SU-DHL-6 (cell line): ENCODE measurements around the gene CELF6.

Experiments
- H2AFZ ChIP-seq: fragments of 200-600 bp; sonication (generic); 2 replicates; pipeline ENCODE4 v1.6.1; 2014; ENCODE audit warnings: low read depth, mild to moderate bottlenecking, moderate library complexity, mixed read lengths, antibody characterized with exemption, low read length; ENCODE audit not compliant: severe bottlenecking
- H3F3A ChIP-seq: fragments of 200-600 bp; shearing (Covaris generic); 2 replicates; pipeline ENCODE4 v1.6.0; 2016; ENCODE audit warnings: antibody characterized with exemption, mild to moderate bottlenecking; ENCODE audit not compliant: insufficient read depth
- H3K27ac ChIP-seq: fragments of 200-600 bp; sonication (generic); 2 replicates; pipeline ENCODE4 v1.5.1; 2016; ENCODE audit warnings: low read depth, mild to moderate bottlenecking, low read length, moderate library complexity, mixed read lengths
- H3K27me3 ChIP-seq: fragments of 200-600 bp; sonication (generic), shearing (Covaris generic); 2 replicates; pipeline ENCODE4 v1.6.0; 2014; ENCODE audit warnings: mild to moderate bottlenecking, low read length
- H3K36me3 ChIP-seq: fragments of 200-600 bp; sonication (generic); 2 replicates; pipeline ENCODE4 v1.6.1; 2014; ENCODE audit warnings: mild to moderate bottlenecking, low read length, mixed read lengths
- H3K4me2 ChIP-seq: fragments of 300-600, 200-600 bp; shearing (Covaris generic), sonication (generic); 2 replicates; pipeline ENCODE4 v1.6.0; 2014; ENCODE audit warnings: low read length, low read depth, mild to moderate bottlenecking; ENCODE audit not compliant: poor library complexity, severe bottlenecking
- H3K4me3 ChIP-seq: fragments of 200-600 bp; sonication (generic); 2 replicates; pipeline ENCODE4 v1.5.1; 2014; ENCODE audit warnings: antibody characterized with exemption, low read length, mild to moderate bottlenecking, mixed read lengths; ENCODE audit not compliant: insufficient read depth, poor library complexity, severe bottlenecking
- H3K79me2 ChIP-seq: fragments of 200-600 bp; sonication (generic); 2 replicates; pipeline ENCODE4 v1.6.1; 2014; ENCODE audit warnings: mild to moderate bottlenecking, low read length, moderate library complexity; ENCODE audit not compliant: insufficient read depth
- H3K9ac ChIP-seq: fragments of 200-600 bp; sonication (generic); 2 replicates; pipeline ENCODE4 v1.7.0; 2014; ENCODE audit warnings: mild to moderate bottlenecking, low read length
- H3K9me2 ChIP-seq: fragments of 200-600 bp; sonication (generic); replicated peaks from 2 replicates; pipeline ENCODE4 v1.6.1; 2014; ENCODE audit warnings: low read length; ENCODE audit not compliant: insufficient read depth
- H3K9me3 ChIP-seq: fragments of 200-600 bp; sonication (generic); 2 replicates; pipeline ENCODE4 v1.6.1; 2014; ENCODE audit warnings: low read length, mixed read lengths; ENCODE audit not compliant: insufficient read depth
- H4K20me1 ChIP-seq: fragments of 200-600 bp; sonication (generic); 2 replicates; pipeline ENCODE4 v1.6.1; 2014; ENCODE audit warnings: low read depth, mild to moderate bottlenecking, antibody characterized with exemption, low read length, moderate library complexity, mixed read lengths
- CTCF ChIP-seq: fragments of 200-600 bp; sonication (generic); IDR thresholded peaks from one replicate; pipeline ENCODE4 v1.5.1; 2017; ENCODE audit warnings: antibody characterized with exemption, mild to moderate bottlenecking, low read length, moderate library complexity; ENCODE audit not compliant: insufficient read depth, poor library complexity, severe bottlenecking
- EZH2phosphoT487 ChIP-seq: fragments of 200-600 bp; sonication (generic), shearing (Covaris generic); conservative IDR thresholded peaks from 2 replicates; pipeline ENCODE4 v1.6.1; 2018; ENCODE audit warnings: mild to moderate bottlenecking, antibody characterized with exemption, low read length, moderate library complexity, mixed read lengths

CELF6 gene

GRCh38 chr15:72237853-72238224, 82.1 kb downstream of the CELF6 start:
- H3K9me3 ChIP-seq: no peaks in the 10 kb centered on the region
- H2AFZ ChIP-seq: no peak overlapping the region
- no peaks in the 10 kb centered on the region for H3K9me2 ChIP-seq
- H3K27me3 ChIP-seq: no peaks in the 10 kb centered on the region
- no peaks in the 10 kb centered on the region for H4K20me1 ChIP-seq
- no peaks in the 10 kb centered on the region for H3K79me2 ChIP-seq
- H3F3A ChIP-seq: 0 out of 2 replicates have a peak, but pooled peaks cover 4% of the 10 kb centered on the region
- no peaks in the 10 kb centered on the region for H3K36me3 ChIP-seq
- no peak overlapping the region for H3K4me3 ChIP-seq
- H3K4me2 ChIP-seq: no peak overlapping the region
- no peak for TF ChIP-seq EZH2phosphoT487
- TF ChIP-seq CTCF: no peak
- no peak overlapping the region for H3K9ac ChIP-seq
- H3K27ac ChIP-seq: no peak overlapping the region

DNA sequence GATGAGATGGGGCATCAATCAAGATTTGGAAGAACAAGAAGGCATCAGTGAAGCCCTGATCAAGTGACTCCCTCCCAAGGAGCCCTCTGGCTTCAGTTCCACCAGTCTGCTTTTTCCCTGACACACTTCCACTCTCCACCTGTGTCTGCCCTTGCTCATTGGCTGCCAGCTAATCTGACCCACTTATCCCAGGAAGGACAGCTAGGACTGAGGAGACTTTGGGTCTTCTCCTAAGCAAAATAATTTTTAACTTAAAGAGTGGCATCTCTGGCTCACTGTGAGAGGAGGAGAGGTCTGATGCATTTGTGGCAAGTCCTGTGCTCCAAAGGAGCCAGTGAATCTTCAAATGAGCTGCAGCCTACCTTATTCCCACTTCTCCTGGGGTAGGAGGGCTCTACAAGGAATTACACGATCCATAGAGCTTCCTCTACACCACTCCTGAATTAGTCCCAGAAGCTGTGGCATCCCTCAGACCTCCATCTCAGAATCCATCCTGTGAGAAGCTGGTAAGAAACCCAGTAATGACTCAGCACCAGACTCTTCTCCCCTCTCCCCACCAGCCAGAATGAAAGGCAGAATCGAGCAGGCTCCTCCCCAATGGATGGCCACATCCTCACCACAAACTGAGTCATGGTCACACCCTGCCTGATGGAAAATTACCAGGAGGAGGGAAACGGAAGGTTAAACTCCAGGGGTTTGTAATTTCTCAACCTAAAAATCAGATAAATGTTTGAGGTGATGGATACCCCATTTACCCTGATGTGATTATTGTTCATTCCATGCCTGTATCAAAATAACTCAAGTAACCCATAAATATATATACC, 82.7 kb downstream of the CELF6 start:
- Histone ChIP-seq H3K9ac (no peak overlapping the region), H3K79me2 (no peaks in the 10 kb centered on the region), H3K27me3 (no peaks in the 10 kb centered on the region), H3K9me3 (no peaks in the 10 kb centered on the region), H3K9me2 (no peaks in the 10 kb centered on the region), H3K36me3 (no peaks in the 10 kb centered on the region), H3K27ac (no peak overlapping the region), H2AFZ (no peak overlapping the region), H3K4me2 (no peak overlapping the region), H4K20me1 (no peaks in the 10 kb centered on the region), H3F3A (peaks cover 6% of the 10 kb centered on the region; the same call in 1 of the 2 replicates), H3K4me3 (no peak overlapping the region)
- TF ChIP-seq CTCF: no peak
- TF ChIP-seq EZH2phosphoT487: no peak

DNA sequence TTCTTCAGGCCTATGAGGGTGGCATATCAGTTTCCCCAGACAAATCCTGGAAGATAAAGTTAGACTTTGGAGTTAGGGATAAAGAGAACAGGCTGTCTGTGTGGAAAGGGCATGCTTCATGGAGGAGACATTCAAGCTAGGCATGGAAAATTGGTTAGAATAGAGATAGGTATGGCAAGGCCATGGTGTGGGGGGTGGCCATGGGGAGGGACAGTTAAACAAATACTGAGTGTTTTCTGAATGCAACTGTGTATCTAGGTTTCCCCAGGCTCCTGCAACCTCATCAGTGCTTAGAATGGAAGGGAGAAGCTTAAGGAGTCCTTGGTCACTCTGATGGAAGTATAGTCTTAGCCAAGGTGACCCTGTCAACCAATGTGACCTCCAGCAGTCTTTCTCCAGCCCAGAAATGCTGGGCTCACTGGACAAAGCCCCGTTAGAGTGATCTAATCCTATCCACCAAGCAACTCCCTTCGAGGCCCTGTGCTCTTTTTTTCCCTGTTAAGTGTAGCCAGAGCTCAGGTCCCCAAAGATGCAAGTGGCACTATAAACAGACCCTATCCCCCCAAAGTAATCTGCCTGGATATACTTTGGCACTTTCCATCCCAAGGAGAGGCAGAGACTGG, 83.5 kb downstream of the CELF6 start:
- H3K4me2 ChIP-seq: no peak overlapping the region
- no peak overlapping the region for H3K9ac ChIP-seq
- no peak overlapping the region for H3K4me3 ChIP-seq
- H3K36me3 ChIP-seq: no peaks in the 10 kb centered on the region
- TF ChIP-seq CTCF (no peak), EZH2phosphoT487 (no peak)
- no peak overlapping the region for H2AFZ ChIP-seq
- H3K27me3 ChIP-seq: no peaks in the 10 kb centered on the region
- H3K9me3 ChIP-seq: no peaks in the 10 kb centered on the region
- no peaks in the 10 kb centered on the region for H3K79me2 ChIP-seq
- peaks cover 14% of the 10 kb centered on the region for H3F3A ChIP-seq
- H3K9me2 ChIP-seq: no peaks in the 10 kb centered on the region
- H3K27ac ChIP-seq: no peak overlapping the region
- H4K20me1 ChIP-seq: no peaks in the 10 kb centered on the region
